Breast epithelium (tissue), 4 donors: ENCODE results near the gene DRAP1. TPM values are rescaled to one million over a fixed set of nuclear protein-coding genes. Genes with fewer than 3 reads are reported as not detected.

Source experiments
- DNase-seq, 2 donors: peaks; one replicate each; pipeline ENCODE4 v3.0.0-alpha.2; 2019; ENCODE audit warnings: low spot score in 2 of 2
- H3K27ac ChIP-seq, 2 donors: fragments of 200-600 bp; sonication (generic) in 1 of 2; one replicate each; pipeline ENCODE4 v1.5.1; 2016 to 2019; ENCODE audit warnings: mild to moderate bottlenecking in 1 of 2
- H3K27me3 ChIP-seq, 2 donors: fragments of 200-600 bp; sonication (generic) in 1 of 2; one replicate each; pipeline versions ENCODE4 v1.5.1 to v1.6.0; 2017 to 2019; ENCODE audit warnings: control low read depth in 1 of 2, mild to moderate bottlenecking in 1 of 2
- H3K36me3 ChIP-seq: fragments of 200-600 bp; one replicate; pipeline ENCODE4 v1.5.1; 2019
- H3K4me1 ChIP-seq, 2 donors: fragments of 200-600 bp; sonication (generic); one replicate each; pipeline ENCODE4 v1.5.1; 2016 to 2019; ENCODE audit warnings: control low read depth in 1 of 2
- H3K4me3 ChIP-seq, 3 donors: fragments of 200-600 bp; sonication (generic); 1 replicate in 2 of 3; 2 replicates in 1 of 3; pipeline ENCODE4 v1.5.1; 2016 to 2019; ENCODE audit warnings: mild to moderate bottlenecking in 3 of 3, moderate library complexity in 2 of 3
- H3K9me3 ChIP-seq, 2 donors: fragments of 200-600 bp; sonication (generic) in 1 of 2; one replicate each; pipeline ENCODE4 v1.5.1; 2016 to 2019; ENCODE audit warnings: control low read depth in 1 of 2
- CTCF ChIP-seq, 3 donors: fragments of 450-650 bp; IDR thresholded peaks; one replicate each; pipeline ENCODE4 v1.5.1; 2016 to 2017; ENCODE audit warnings: antibody characterized with exemption in 3 of 3, mild to moderate bottlenecking in 3 of 3, moderate library complexity in 3 of 3
- POLR2A ChIP-seq: fragments of 450-650 bp; IDR thresholded peaks from one replicate; pipeline ENCODE4 v1.6.1; 2016; ENCODE audit warnings: antibody characterized with exemption, mild to moderate bottlenecking, moderate library complexity
- POLR2AphosphoS5 ChIP-seq, 3 donors: sonication (generic); formaldehyde crosslinking; IDR thresholded peaks; one replicate each; pipeline ENCODE4 v1.6.1; 2017; ENCODE audit warnings: antibody characterized with exemption in 3 of 3
- intact Hi-C: fragments of 100-400 bp; cut with DNase I; formaldehyde crosslinking; loops from one replicate; pipeline ENCODE4 v1.15.1; 2023; ENCODE audit warnings: low total_unique reads
- total RNA-seq, 3 donors: library from RNA; depleted of rRNA; stranded (reverse); fragments of >200 nt; gene quantifications; one replicate each; pipeline ENCODE4 v1.1.0, GENCODE V29; 2016

Gene DRAP1
- total RNA-seq, 3 donors from 2014 or later, result 50.1 to 64.5 (median 51.5) TPM

GRCh38 chr11:65941720-65942310 lies 22.6 kb downstream of the DRAP1 start:
- H3K27me3 ChIP-seq, result no peaks in the 10 kb centered on the region
- H3K4me3 ChIP-seq, result no peak overlapping the region
- H3K9me3 ChIP-seq, result no peaks in the 10 kb centered on the region
- DNase-seq, result no peak
- no peaks in the 10 kb centered on the region for H3K4me1 ChIP-seq
- no peak overlapping the region for H3K27ac ChIP-seq
- intact Hi-C loops, result no loop called here
- no peaks in the 10 kb centered on the region for H3K36me3 ChIP-seq
- no peak for TF ChIP-seq POLR2A
- no peak for TF ChIP-seq CTCF (IDR thresholded peaks at IDR 0.05)
- TF ChIP-seq POLR2AphosphoS5 (IDR thresholded peaks at IDR 0.05), result no peak

GRCh38 chr11:65942531-65942930 lies 23.3 kb downstream of the DRAP1 start:
- no peak overlapping the region for H3K27ac ChIP-seq
- TF ChIP-seq CTCF (IDR thresholded peaks at IDR 0.05), result no peak
- no peak for TF ChIP-seq POLR2A
- intact Hi-C loops, result no loop called here

GRCh38 chr11:65944191-65944590 lies 25.0 kb downstream of the DRAP1 start:
- no peak overlapping the region for H3K27ac ChIP-seq
- no peaks in the 10 kb centered on the region for H3K36me3 ChIP-seq
- DNase-seq, result no peak
- no peaks in the 10 kb centered on the region for H3K4me1 ChIP-seq
- peaks cover 0 to 5% of the 10 kb centered on the region in 2 donors for H3K27me3 ChIP-seq
- intact Hi-C loops, result no loop called here
- H3K4me3 ChIP-seq, result no peak overlapping the region
- no peak for TF ChIP-seq POLR2A
- TF ChIP-seq CTCF (IDR thresholded peaks at IDR 0.05), result no peak
- TF ChIP-seq POLR2AphosphoS5 (IDR thresholded peaks at IDR 0.05), result no peak
- no peaks in the 10 kb centered on the region for H3K9me3 ChIP-seq

More at GRCh38 chr11:65942531-65942930, 23.3 kb downstream of the DRAP1 start:
- H3K27me3 ChIP-seq, result peaks cover 0 to under 1% of the 10 kb centered on the region in 2 donors
- no peak for DNase-seq
- no peaks in the 10 kb centered on the region for H3K4me1 ChIP-seq
- H3K4me3 ChIP-seq, result no peak overlapping the region
- no peaks in the 10 kb centered on the region for H3K9me3 ChIP-seq
- H3K36me3 ChIP-seq, result no peaks in the 10 kb centered on the region

- TF ChIP-seq POLR2AphosphoS5 (IDR thresholded peaks at IDR 0.05) (no peak), CTCF (IDR thresholded peaks at IDR 0.05) (no peak), POLR2A (no peak)
- intact Hi-C loops, result no loop called here
Measured at GRCh38 chr11:65944767-65945166, 25.5 kb downstream of the DRAP1 start.

GRCh38 chr11:65945430-65945911 lies 26.2 kb downstream of the DRAP1 start, which contains the start of gene TSGA10IP:
TSGA10IP (plus strand) TSS chr11:65945480; CDS start chr11:65945676, 196 bp downstream.
- intact Hi-C loops, result no loop called here
- H3K36me3 ChIP-seq, result no peaks in the 10 kb centered on the region
- no peaks in the 10 kb centered on the region for H3K4me1 ChIP-seq
- no peak within 1 kb of the TSS for H3K27ac ChIP-seq
- no peak for DNase-seq
- H3K4me3 ChIP-seq, result no peak within 1 kb of the TSS
- TF ChIP-seq CTCF (IDR thresholded peaks at IDR 0.05) (no peak), POLR2AphosphoS5 (IDR thresholded peaks at IDR 0.05) (no peak), POLR2A (no peak)
- no peaks in the 10 kb centered on the region for H3K9me3 ChIP-seq
- peaks cover 0 to 5% of the 10 kb centered on the region in 2 donors for H3K27me3 ChIP-seq

More at GRCh38 chr11:65944767-65945166, 25.5 kb downstream of the DRAP1 start:
- Histone ChIP-seq H3K4me3 (no peak overlapping the region), H3K9me3 (no peaks in the 10 kb centered on the region), H3K27ac (no peak overlapping the region), H3K4me1 (no peaks in the 10 kb centered on the region), H3K27me3 (peaks cover 0 to 5% of the 10 kb centered on the region in 2 donors), H3K36me3 (no peaks in the 10 kb centered on the region)
- no peak for DNase-seq
